ENCODE results near the gene NGF. TPM values are rescaled to one million over a fixed set of nuclear protein-coding genes. Genes with fewer than 3 reads are reported as not detected.

Gene NGF
- total and polyA plus RNA-seq, 9 of the 15 experiments (the other 6 are each of a cell fraction or from before 2014, with no cell fraction given): not detected

- H3K27ac ChIP-seq (ENCODE audit: extremely low read depth, low read depth, low read length): no peak overlapping the region
- CTCF ChIA-PET (ENCODE audit: low intra/inter-chr PET ratio): no interaction called here
- H3K4me1 ChIP-seq (replicated peaks in 1 of 2; ENCODE audit: control insufficient read depth in 2 of 2, insufficient read depth in 2 of 2, low read length in 2 of 2): no peaks in the 10 kb centered on the region
- H3K79me2 ChIP-seq (ENCODE audit: control insufficient read depth, insufficient read depth, low read length): no peaks in the 10 kb centered on the region
- no peak overlapping the region for H3K4me3 ChIP-seq
- POLR2A ChIA-PET: no interaction called here
- DNase-seq (ENCODE audit: extremely low read depth in 1 of 4, low spot score in 3 of 4) (no peak), ATAC-seq (no peak), FAIRE-seq (no peak)
- no peaks in the 10 kb centered on the region for H3K9me1 ChIP-seq (ENCODE audit: control insufficient read depth, insufficient read depth, low read length)
- in situ Hi-C loops (cut with MboI): no loop called here
- no peaks in the 10 kb centered on the region; the same call in 1 of the 2 replicates for H4K20me1 ChIP-seq (replicated peaks; ENCODE audit: control insufficient read depth, insufficient read depth, low read length)
- H3K9me3 ChIP-seq (replicated peaks; ENCODE audit: control insufficient read depth, insufficient read depth, low read depth, low read length): no peaks in the 10 kb centered on the region
- WGBS (ENCODE audit: insufficient coverage, low coverage, missing lambda C conversion rate): 0% methylated on average over 4 of the region's 4 CpGs
- no peak overlapping the region for H2AFZ ChIP-seq (ENCODE audit: low read depth, low read length)
- intact Hi-C loops (cut with micrococcal nuclease): no loop called here
- no peaks in the 10 kb centered on the region for H3K36me3 ChIP-seq (ENCODE audit: control insufficient read depth, insufficient read depth, low read length)
- H3K27me3 ChIP-seq (ENCODE audit: control insufficient read depth in 2 of 2, insufficient read depth in 2 of 2, low read length in 2 of 2): no peaks in the 10 kb centered on the region
- TF ChIP-seq TEAD1 (CRISPR knock-in tag; IDR thresholded peaks at IDR 0.05) (no peak), IFI16 (CRISPR knock-in tag; IDR thresholded peaks at IDR 0.05) (no peak), DMBX1 (CRISPR knock-in tag; IDR thresholded peaks at IDR 0.05; ENCODE audit: borderline replicate concordance) (no peak), TSC22D4 (tag; IDR thresholded peaks at IDR 0.05) (no peak), ARID1B (IDR thresholded peaks at IDR 0.05) (no peak), SFPQ (IDR thresholded peaks at IDR 0.05; ENCODE audit: low read depth, low read length) (no peak), RNF219 (CRISPR knock-in tag; IDR thresholded peaks at IDR 0.05) (no peak)
- H3K4me2 ChIP-seq (ENCODE audit: insufficient read depth, low read length): no peak overlapping the region
- H3K9ac ChIP-seq (ENCODE audit: insufficient read depth in 1 of 2, low read depth in 2 of 2, low read length in 2 of 2): no peak overlapping the region
- no TSS peak for BruUV-seq (replicated peaks)
Observed at GRCh38 chr1:115348636-115349035, 10.6 kb upstream of the NGF start.
